HFFc6 (cell line): ENCODE measurements around the gene KRTAP10-5. TPM values are rescaled to one million over a fixed set of nuclear protein-coding genes. Genes with fewer than 3 reads are reported as not detected.
"Not testable (repeated sequence)": the region's sequence is repeated elsewhere in the genome, so short reads cannot be mapped to it uniquely, and the experiment has no call there.

Experiments
- DNase-seq: peaks from one replicate; pipeline ENCODE4 v3.0.0-alpha.2; 2018
- H3K27ac Mint-ChIP-seq: 2 replicates; pipeline ENCODE4 v1.8.0; 2020; ENCODE audit warnings: mild to moderate bottlenecking, mixed read lengths
- H3K27me3 Mint-ChIP-seq: 2 replicates; pipeline ENCODE4 v1.8.0; 2021; ENCODE audit warnings: mild to moderate bottlenecking, moderate library complexity, mixed read lengths; ENCODE audit not compliant: insufficient read depth
- H3K36me3 Mint-ChIP-seq: 2 replicates; pipeline ENCODE4 v1.8.0; 2021; ENCODE audit warnings: low read depth, mixed read lengths
- H3K4me1 Mint-ChIP-seq: 2 replicates; pipeline ENCODE4 v1.8.0; 2020; ENCODE audit warnings: low read depth, mixed read lengths
- H3K4me3 Mint-ChIP-seq: 2 replicates; pipeline ENCODE4 v1.8.0; 2020; ENCODE audit warnings: mild to moderate bottlenecking, moderate library complexity, mixed read lengths
- H3K9me3 Mint-ChIP-seq: 2 replicates; pipeline ENCODE4 v1.8.0; 2020; ENCODE audit warnings: mild to moderate bottlenecking, mixed read lengths
- total RNA-seq, 6 experiments: library from RNA; stranded (reverse); fragmentation: NEBNext Ultra II Directional; extraction: Animal tissue kit (Norgen Biotek cat#: 25700); gene quantifications; 2 replicates in 1 of 6; 3 replicates in 5 of 6; pipeline ENCODE4 v1.2.3, GENCODE V29; 2021
- TF ChIP-seq, protein P1 (sequence below): fragments of 200-600 bp; sonication (generic); IDR thresholded peaks from 2 replicates; pipeline ENCODE4 v1.5.0; 2021; ENCODE audit warnings: antibody characterized with exemption, mild to moderate bottlenecking

The KRTAP10-5 gene
- total RNA-seq, 6 experiments from 2014 or later, result not detected

DNA sequence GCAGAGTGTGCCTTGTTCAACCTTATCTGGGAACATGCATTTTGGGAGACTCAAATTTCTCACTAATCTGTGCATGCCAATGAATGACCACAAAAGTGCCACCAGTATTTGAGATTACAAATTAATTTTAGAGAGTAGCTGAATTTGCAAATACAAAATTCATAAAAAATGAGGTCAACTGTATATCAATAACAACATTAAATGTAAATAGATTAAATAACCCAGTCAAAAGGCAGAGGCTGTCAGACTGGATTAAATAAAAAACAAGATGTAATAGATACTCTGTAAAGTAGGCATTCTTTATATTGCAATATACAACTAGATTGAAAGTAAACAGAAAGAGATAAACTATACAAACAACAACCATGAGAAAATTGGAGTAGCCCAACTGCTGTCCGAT, 16.3 kb downstream of the KRTAP10-5 start:
- peaks cover 3% of the 10 kb centered on the region for H3K27me3 Mint-ChIP-seq
- H3K36me3 Mint-ChIP-seq, result no peaks in the 10 kb centered on the region
- no peaks in the 10 kb centered on the region for H3K4me1 Mint-ChIP-seq
- no peak overlapping the region for H3K27ac Mint-ChIP-seq
- peaks cover 11% of the 10 kb centered on the region for H3K9me3 Mint-ChIP-seq
- no peak for DNase-seq
- H3K4me3 Mint-ChIP-seq, result no peak overlapping the region
- TF ChIP-seq, protein P1, sequence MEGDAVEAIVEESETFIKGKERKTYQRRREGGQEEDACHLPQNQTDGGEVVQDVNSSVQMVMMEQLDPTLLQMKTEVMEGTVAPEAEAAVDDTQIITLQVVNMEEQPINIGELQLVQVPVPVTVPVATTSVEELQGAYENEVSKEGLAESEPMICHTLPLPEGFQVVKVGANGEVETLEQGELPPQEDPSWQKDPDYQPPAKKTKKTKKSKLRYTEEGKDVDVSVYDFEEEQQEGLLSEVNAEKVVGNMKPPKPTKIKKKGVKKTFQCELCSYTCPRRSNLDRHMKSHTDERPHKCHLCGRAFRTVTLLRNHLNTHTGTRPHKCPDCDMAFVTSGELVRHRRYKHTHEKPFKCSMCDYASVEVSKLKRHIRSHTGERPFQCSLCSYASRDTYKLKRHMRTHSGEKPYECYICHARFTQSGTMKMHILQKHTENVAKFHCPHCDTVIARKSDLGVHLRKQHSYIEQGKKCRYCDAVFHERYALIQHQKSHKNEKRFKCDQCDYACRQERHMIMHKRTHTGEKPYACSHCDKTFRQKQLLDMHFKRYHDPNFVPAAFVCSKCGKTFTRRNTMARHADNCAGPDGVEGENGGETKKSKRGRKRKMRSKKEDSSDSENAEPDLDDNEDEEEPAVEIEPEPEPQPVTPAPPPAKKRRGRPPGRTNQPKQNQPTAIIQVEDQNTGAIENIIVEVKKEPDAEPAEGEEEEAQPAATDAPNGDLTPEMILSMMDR, result no peak

DNA sequence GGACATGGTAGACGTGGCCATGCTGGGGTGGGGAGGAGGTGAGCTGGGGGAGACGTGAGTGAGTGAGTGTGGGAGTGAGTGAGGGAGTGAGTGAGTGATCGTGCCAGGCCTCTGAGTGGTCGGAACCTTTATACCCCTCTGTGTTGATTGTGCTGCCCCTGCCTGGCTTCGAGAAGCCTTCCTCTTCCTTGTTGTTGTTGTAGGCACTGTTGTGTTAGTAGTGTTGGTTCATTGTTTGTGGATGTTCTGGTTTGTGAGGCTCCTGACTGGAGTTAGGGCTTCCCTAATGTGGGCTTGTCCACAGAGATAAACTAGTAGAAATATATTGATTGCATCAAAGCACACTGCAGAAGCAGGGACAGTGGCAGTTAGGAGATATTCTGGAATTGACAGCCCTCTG, 21.7 kb downstream of the KRTAP10-5 start, which contains the start of gene KRTAP10-3:
Gene KRTAP10-3, minus strand, starts transcription at position 101 of the 400 bp plus-strand sequence. Its CDS starts 80 bp downstream, at position 21.
- H3K27me3 Mint-ChIP-seq, result peaks cover 9% of the 10 kb centered on the region
- no peak within 1 kb of the TSS for H3K27ac Mint-ChIP-seq
- H3K9me3 Mint-ChIP-seq, result no peaks in the 10 kb centered on the region; the same call in 1 of the 2 replicates
- no peaks in the 10 kb centered on the region for H3K4me1 Mint-ChIP-seq
- no peaks in the 10 kb centered on the region for H3K36me3 Mint-ChIP-seq
- TF ChIP-seq, protein P1, result no peak
- no peak within 1 kb of the TSS for H3K4me3 Mint-ChIP-seq
- no peak for DNase-seq

DNA sequence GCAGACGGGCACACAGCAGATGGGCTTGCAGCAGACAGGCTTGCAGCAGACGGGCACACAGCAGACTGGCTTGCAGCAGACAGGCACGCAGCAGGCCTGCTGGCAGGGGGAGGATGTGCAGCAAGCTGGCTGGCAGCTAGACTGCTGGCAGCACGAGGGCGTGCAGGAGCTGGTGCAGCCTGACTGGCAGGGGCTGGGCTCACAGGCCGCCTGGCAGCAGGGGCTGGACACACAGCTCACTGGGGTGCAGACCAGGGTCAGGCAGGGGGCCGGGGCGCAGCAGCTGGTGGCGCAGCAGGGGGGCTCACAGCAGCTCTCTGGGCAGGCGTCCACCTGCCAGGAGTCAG, 22.1 kb downstream of the KRTAP10-5 start:
- H3K27me3 Mint-ChIP-seq, H3K4me1 Mint-ChIP-seq, H3K27ac Mint-ChIP-seq, H3K36me3 Mint-ChIP-seq, DNase-seq, H3K9me3 Mint-ChIP-seq, H3K4me3 Mint-ChIP-seq: not testable (repeated sequence)

DNA sequence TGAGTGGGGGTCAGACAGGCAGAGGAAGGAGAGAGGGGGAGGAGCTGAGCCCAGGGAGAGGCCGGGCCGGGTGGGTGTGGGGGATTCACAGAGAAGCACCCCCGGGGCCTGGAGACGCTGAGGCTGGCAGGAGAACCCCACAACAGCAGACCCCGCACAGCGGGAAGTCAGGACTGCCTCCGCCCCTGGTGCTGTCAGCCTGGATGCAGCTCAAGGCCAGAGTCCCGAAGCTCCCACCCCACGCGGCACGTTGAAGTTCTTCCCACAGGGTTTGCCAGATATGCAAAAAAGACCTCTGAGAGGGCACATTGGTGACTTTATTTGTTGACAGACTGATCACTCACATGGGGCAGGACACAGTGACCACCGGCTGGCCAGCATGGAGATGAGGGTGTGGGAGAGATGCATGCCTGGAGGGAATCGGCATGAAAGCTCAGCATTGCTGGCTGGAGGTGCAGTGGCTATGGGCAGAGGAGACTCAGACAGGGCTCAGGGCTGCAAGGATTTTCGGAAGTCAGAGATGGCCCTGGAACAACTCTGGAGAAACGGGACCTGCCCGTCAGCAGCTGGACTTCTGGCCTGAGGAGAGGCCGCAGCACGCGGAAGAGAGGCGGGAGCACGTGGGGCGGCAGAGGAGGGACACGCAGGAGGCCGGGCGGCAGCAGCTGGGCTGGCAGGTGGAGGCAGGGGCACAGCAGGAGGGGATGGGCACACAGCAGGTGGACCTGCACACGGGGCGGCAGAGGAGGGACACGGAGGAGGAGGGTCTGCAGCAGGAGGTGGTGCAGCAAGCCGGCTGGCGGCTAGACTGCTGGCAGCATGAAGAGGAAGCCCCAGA, 22.7 kb downstream of the KRTAP10-5 start:
- Mint-ChIP-seq H3K4me3 (no peak overlapping the region), H3K4me1 (no peaks in the 10 kb centered on the region), H3K27me3 (peaks cover 11% of the 10 kb centered on the region), H3K36me3 (no peaks in the 10 kb centered on the region), H3K9me3 (no peaks in the 10 kb centered on the region; the same call in 1 of the 2 replicates), H3K27ac (no peak overlapping the region)
- TF ChIP-seq, protein P1, result no peak
- DNase-seq, result no peak

DNA sequence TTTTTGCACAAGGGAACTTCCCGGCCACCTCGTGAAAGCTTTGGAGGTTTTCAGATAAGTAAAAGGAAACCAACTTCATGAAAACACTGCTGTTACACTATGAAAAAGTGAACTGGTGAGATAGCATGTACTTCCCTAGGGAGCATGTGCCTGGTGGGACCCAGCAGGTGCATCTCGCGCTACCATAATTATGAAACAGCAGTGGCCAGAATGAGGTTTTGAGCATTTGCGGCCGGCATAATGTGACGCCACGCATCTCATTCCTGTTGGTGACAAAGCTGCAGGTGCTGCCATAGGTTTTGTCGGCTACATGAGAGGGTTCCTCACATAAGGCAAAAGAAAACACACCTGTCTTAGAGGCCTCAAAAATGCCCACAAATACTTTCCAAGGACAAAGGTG, 23.5 kb downstream of the KRTAP10-5 start:
- H3K27ac Mint-ChIP-seq, result no peak overlapping the region
- DNase-seq, result no peak
- peaks cover 11% of the 10 kb centered on the region for H3K27me3 Mint-ChIP-seq
- H3K9me3 Mint-ChIP-seq, result no peaks in the 10 kb centered on the region; the same call in 1 of the 2 replicates
- TF ChIP-seq, protein P1, result no peak
- H3K36me3 Mint-ChIP-seq, result no peaks in the 10 kb centered on the region
- H3K4me3 Mint-ChIP-seq, result no peak overlapping the region
- H3K4me1 Mint-ChIP-seq, result no peaks in the 10 kb centered on the region

DNA sequence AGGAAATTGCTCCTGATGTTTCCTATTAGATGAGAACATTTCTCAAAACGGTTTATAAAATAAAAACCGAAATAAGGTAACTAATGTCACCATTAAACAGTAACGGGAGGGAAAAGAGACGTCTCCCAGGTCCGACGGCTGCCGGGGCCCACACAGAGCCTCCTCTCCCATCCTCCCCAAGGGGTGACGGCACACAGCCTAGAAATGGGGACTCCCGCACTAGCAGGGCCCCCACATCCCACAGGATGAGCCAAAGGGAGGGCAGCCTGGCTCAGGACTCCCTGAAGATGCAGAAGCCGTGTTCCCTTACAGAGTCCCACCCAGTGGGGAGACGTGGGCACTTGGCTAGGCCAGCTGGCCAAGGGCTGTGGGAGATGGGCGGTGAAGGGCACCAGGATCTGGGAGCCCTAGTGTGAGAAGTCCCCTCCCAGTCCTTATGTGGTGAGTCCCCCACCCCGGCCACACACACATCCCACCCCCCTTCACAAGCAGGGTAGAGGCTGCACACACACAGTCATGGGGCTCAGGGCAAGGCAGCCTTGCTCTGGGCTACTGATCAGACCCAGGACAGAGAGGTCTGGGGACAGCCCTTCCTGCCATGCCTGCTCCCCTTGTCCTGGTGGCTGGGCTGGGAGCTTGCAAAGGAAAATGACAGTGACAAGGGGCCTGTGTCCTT, 25.1 kb downstream of the KRTAP10-5 start:
- Mint-ChIP-seq H3K27ac (no peak overlapping the region), H3K9me3 (peaks cover 4% of the 10 kb centered on the region; the same call in 1 of the 2 replicates), H3K4me1 (no peaks in the 10 kb centered on the region), H3K4me3 (no peak overlapping the region), H3K36me3 (no peaks in the 10 kb centered on the region; the same call in 1 of the 2 replicates), H3K27me3 (peaks cover 17% of the 10 kb centered on the region)
- TF ChIP-seq, protein P1, result no peak
- no peak for DNase-seq
